H1 (cell line): ENCODE measurements around the gene CEP95. TPM values are rescaled to one million over a fixed set of nuclear protein-coding genes. Genes with fewer than 3 reads are reported as not detected.
A peak's percentile ranks its signal among the peaks of the same experiment; 100 is the strongest.

ENCODE experiments used
- ASH2L ChIP-seq: fragments of 200-600, 300-600 bp; sonication (generic); IDR thresholded peaks from one replicate; pipeline ENCODE4 v1.7.1; 2017; ENCODE audit warnings: low read length
- ATF3 ChIP-seq: IDR thresholded peaks from 2 replicates; pipeline ENCODE4 v1.6.1; 2011; ENCODE audit warnings: low read depth, mild to moderate bottlenecking, low read length; ENCODE audit not compliant: insufficient read depth
- CBX8 ChIP-seq: fragments of 300-800, 300-1000 bp; sonication (generic); IDR thresholded peaks from 2 replicates; pipeline ENCODE4 v1.7.1; 2016; ENCODE audit warnings: low read depth, low read length, borderline replicate concordance
- CHD1 ChIP-seq: IDR thresholded peaks from 2 replicates; pipeline ENCODE4 v1.6.1; 2012; ENCODE audit warnings: low read depth, low read length, improper control_type of control experiment
- CTBP2 ChIP-seq: IDR thresholded peaks from 2 replicates; pipeline ENCODE4 v1.7.0; 2011; ENCODE audit warnings: borderline replicate concordance, mild to moderate bottlenecking, moderate library complexity, mixed read lengths, low read length; ENCODE audit not compliant: insufficient read depth, insufficient read length
- EGR1 ChIP-seq: IDR thresholded peaks from 2 replicates; pipeline ENCODE4 v1.6.1; 2011; ENCODE audit warnings: low read depth, low read length, borderline replicate concordance
- FOSL1 ChIP-seq: IDR thresholded peaks from 2 replicates; pipeline ENCODE4 v1.6.1; 2011; ENCODE audit warnings: mild to moderate bottlenecking, low read depth, low read length, moderate library complexity; ENCODE audit not compliant: insufficient read depth
- GABPA ChIP-seq: IDR thresholded peaks from 2 replicates; pipeline ENCODE4 v1.6.1; 2011; ENCODE audit warnings: mild to moderate bottlenecking, low read length, moderate library complexity, borderline replicate concordance; ENCODE audit not compliant: insufficient read depth
- GTF2F1 ChIP-seq: IDR thresholded peaks from 2 replicates; pipeline ENCODE4 v1.6.1; 2012; ENCODE audit warnings: low read depth, low read length, improper control_type of control experiment, borderline replicate concordance
- HDAC2 ChIP-seq, 2 experiments: fragments of 300-600 bp in 1 of 2; sonication (generic) in 1 of 2; IDR thresholded peaks; 2 replicates each; pipeline ENCODE4 v1.6.1; 2011 to 2012; ENCODE audit warnings: low read depth in 2 of 2, low read length in 2 of 2, mild to moderate bottlenecking in 2 of 2, moderate library complexity in 2 of 2, borderline replicate concordance in 1 of 2, inconsistent platforms in 1 of 2
- JUND ChIP-seq: IDR thresholded peaks from 2 replicates; pipeline ENCODE4 v1.6.1; 2011; ENCODE audit warnings: mild to moderate bottlenecking, improper control_type of control experiment, low read length
- MAFK ChIP-seq: IDR thresholded peaks from 2 replicates; pipeline ENCODE4 v1.6.1; 2012; ENCODE audit warnings: low read depth, mild to moderate bottlenecking, improper control_type of control experiment, low read length
- NANOG ChIP-seq: IDR thresholded peaks from 2 replicates; pipeline ENCODE4 v1.6.1; 2011; ENCODE audit warnings: low read length, low read depth, mild to moderate bottlenecking, inconsistent platforms; ENCODE audit not compliant: insufficient read depth, poor library complexity, severe bottlenecking
- NRF1 ChIP-seq: IDR thresholded peaks from 2 replicates; pipeline ENCODE4 v1.6.1; 2011; ENCODE audit warnings: mild to moderate bottlenecking, low read depth, low read length, improper control_type of control experiment
- POU5F1 ChIP-seq: IDR thresholded peaks from 2 replicates; pipeline ENCODE4 v1.6.1; 2011; ENCODE audit warnings: low read depth, mild to moderate bottlenecking, low read length, moderate library complexity
- RFX5 ChIP-seq: IDR thresholded peaks from 2 replicates; pipeline ENCODE4 v1.6.1; 2011; ENCODE audit warnings: low read depth, low read length, improper control_type of control experiment, borderline replicate concordance
- SIN3A ChIP-seq, 2 experiments: IDR thresholded peaks in 1 of 2; conservative IDR thresholded peaks in 1 of 2; 2 replicates each; pipeline ENCODE4 v1.6.1; 2011 to 2012; ENCODE audit warnings: low read length in 2 of 2, improper control_type of control experiment in 1 of 2, low read depth in 1 of 2, mild to moderate bottlenecking in 1 of 2
- SIRT6 ChIP-seq: IDR thresholded peaks from one replicate; pipeline ENCODE4 v1.7.1; 2012; ENCODE audit warnings: low read length, inconsistent platforms
- SRF ChIP-seq: IDR thresholded peaks from 2 replicates; pipeline ENCODE4 v1.6.1; 2011; ENCODE audit warnings: mild to moderate bottlenecking, low read depth, low read length, moderate library complexity
- TAF7 ChIP-seq: optimal IDR thresholded peaks from 2 replicates; pipeline ENCODE3; 2011; ENCODE audit warnings: low read depth, mild to moderate bottlenecking, inconsistent platforms, low read length, moderate library complexity, borderline replicate concordance
- TCF12 ChIP-seq: IDR thresholded peaks from 2 replicates; pipeline ENCODE4 v1.6.1; 2011; ENCODE audit warnings: low read depth, mild to moderate bottlenecking, low read length
- TEAD4 ChIP-seq: IDR thresholded peaks from 2 replicates; pipeline ENCODE4 v1.6.1; 2012; ENCODE audit warnings: low read depth, low read length, inconsistent platforms, mixed read lengths
- YY1 ChIP-seq: IDR thresholded peaks from 2 replicates; pipeline ENCODE4 v1.6.1; 2011; ENCODE audit warnings: low read depth, mild to moderate bottlenecking, low read length
- polyA plus RNA-seq, 7 experiments: library from polyadenylated mRNA; depleted of rRNA in 3 of 7; stranded (reverse) in 5 of 7; unstranded in 2 of 7; fragments of >200 nt in 5 of 7; fragments of 200-250 nt in 2 of 7; gene quantifications; 1 replicate in 5 of 7; 2 replicates in 1 of 7; 4 replicates in 1 of 7; pipeline versions ENCODE4 v1.2.1 to v1.2.3, GENCODE V29; 2011 to 2013; ENCODE audit warnings: missing spikeins in 2 of 7, mixed read lengths in 2 of 7
- total RNA-seq: library from RNA; stranded (reverse); fragmentation: NEBNext Ultra II Directional; extraction: Animal tissue kit (Norgen Biotek cat#: 25700); gene quantifications from 2 replicates; pipeline ENCODE4 v1.2.1, GENCODE V29; 2021

CEP95 gene
- total and polyA plus RNA-seq, 2 of the 8 experiments (the other 6 are each of a cell fraction or from before 2014, with no cell fraction given): 22.3 to 51.5 TPM

GRCh38 chr17:64505340-64506200 lies 1.2 kb upstream of the CEP95 start (continued):
- TF ChIP-seq CTBP2 (no peak), GTF2F1 (no peak; the same call in 1 of the 2 replicates), SIRT6 (no peak), RFX5 (no peak), JUND (no peak), TCF12 (no peak), TEAD4 (peak; percentile 27; the same call in 1 of the 2 replicates), MAFK (no peak), NRF1 (no peak), ASH2L (peak; percentile 39), EGR1 (no peak), TAF7 (peak; percentile 80), POU5F1 (no peak), NANOG (no peak), SRF (no peak), CHD1 (peak; percentile 68), YY1 (peak; percentile 98), CBX8 (no peak), ATF3 (no peak), GABPA (no peak), HDAC2 (IDR thresholded peaks at IDR 0.05; ENCODE audit: borderline replicate concordance in 1 of 2, low read depth in 2 of 2, low read length in 2 of 2) (no peak), SIN3A (conservative IDR thresholded peaks at IDR 0.05 in 1 of 2, IDR thresholded peaks at IDR 0.05 in 1 of 2; ENCODE audit: low read depth in 1 of 2, low read length in 2 of 2) (peak in 1 of 2 experiments; percentile 46; a peak in 2 of 4 replicates), FOSL1 (no peak)
